NCI-H2196 treated with DMSO at 0.1 percent for 48 hours (cell line): ENCODE measurements around the gene ESF1.

ENCODE experiments used
- DNase-seq: peaks from one replicate; lab custom pipeline; 2025; ENCODE audit not compliant: unreplicated experiment; lab: John Stamatoyannopoulos, UW

The ESF1 gene

GRCh38 chr20:13684566-13685222 is 100.0 kb downstream of the ESF1 start:
- DNase-seq, result no peak

GRCh38 chr20:13683833-13684232 is 100.9 kb downstream of the ESF1 start:
- no peak for DNase-seq

GRCh38 chr20:13681248-13682125 is 103.2 kb downstream of the ESF1 start:
- no peak for DNase-seq

- no peak for DNase-seq
These were observed 105.8 kb downstream of the ESF1 start for GRCh38 chr20:13678944-13679343.

GRCh38 chr20:13677241-13677640 is 107.5 kb downstream of the ESF1 start:
- no peak for DNase-seq

- DNase-seq, result no peak
These were observed 108.0 kb downstream of the ESF1 start for GRCh38 chr20:13676682-13677081.

GRCh38 chr20:13672690-13673089 is 112.0 kb downstream of the ESF1 start:
- no peak for DNase-seq

- no peak for DNase-seq
These were observed 112.8 kb downstream of the ESF1 start for GRCh38 chr20:13671916-13672378.

GRCh38 chr20:13671512-13671911 is 113.2 kb downstream of the ESF1 start:
- no peak for DNase-seq

- no peak for DNase-seq
These were observed 114.6 kb downstream of the ESF1 start for GRCh38 chr20:13670160-13670559.

- DNase-seq, result no peak
These were observed 118.9 kb downstream of the ESF1 start for GRCh38 chr20:13665709-13666395.
